Measurements from ENCODE around the gene GAREM1. TPM values are rescaled to one million over a fixed set of nuclear protein-coding genes. Genes with fewer than 3 reads are reported as not detected.

The GAREM1 gene
- total RNA-seq, 1 experiment from 2014 or later: 1.8 TPM

DNA sequence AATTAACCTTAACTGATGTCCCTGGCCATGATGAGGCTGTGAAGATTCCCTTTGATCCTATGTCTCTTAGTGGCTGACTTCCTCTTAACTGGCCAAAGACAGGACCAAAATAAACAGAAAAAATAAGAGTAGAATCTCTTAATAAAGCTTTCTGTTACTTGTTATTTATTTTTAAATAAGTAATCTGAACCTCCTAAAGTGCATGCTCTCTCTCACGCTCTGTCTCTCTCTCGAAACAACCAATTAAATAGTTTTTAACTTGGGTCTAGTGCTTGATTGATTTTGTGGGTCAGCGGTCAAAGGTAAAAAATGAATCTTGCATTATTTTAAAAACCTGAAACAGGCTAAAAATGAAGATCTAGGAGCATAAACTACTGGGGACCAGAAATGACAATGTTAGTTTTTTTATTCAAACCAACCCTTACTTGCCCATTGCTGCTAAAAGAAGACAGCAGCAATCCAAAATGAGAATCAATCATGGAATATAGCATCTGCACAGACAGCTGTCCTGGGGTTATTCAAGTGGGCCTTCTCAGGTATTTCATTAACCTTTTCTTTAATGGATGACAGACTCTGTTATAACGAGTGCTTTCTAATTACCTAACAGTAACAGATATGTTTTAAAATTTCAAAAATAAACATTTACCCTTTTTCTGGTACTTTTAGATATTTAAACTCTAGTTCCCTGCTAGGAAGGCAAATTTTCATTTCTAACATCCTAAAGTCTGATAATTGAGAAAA, 11.2 kb downstream of the GAREM1 start:
- Histone ChIP-seq H3K9ac (ENCODE audit: low read length) (no peak overlapping the region), H4K20me1 (ENCODE audit: low read length) (no peaks in the 10 kb centered on the region), H3K27me3 (ENCODE audit: low read length) (no peaks in the 10 kb centered on the region), H2AFZ (ENCODE audit: low read length) (no peak overlapping the region), H3K4me2 (ENCODE audit: low read length) (no peak overlapping the region), H3K36me3 (ENCODE audit: low read depth, low read length) (no peaks in the 10 kb centered on the region), H3K4me3 (ENCODE audit: low read length) (no peak overlapping the region), H3K79me2 (ENCODE audit: low read length) (no peaks in the 10 kb centered on the region), H3K27ac (ENCODE audit: low read length) (no peak overlapping the region), H3K4me1 (ENCODE audit: insufficient read depth, low read length) (no peaks in the 10 kb centered on the region), H3K9me2 (replicated peaks; ENCODE audit: low read length) (no peaks in the 10 kb centered on the region), H3K9me3 (ENCODE audit: low read length) (no peaks in the 10 kb centered on the region), H3F3A (ENCODE audit: low read length, unreplicated experiment) (no peaks in the 10 kb centered on the region)
- no peak for DNase-seq
- TF ChIP-seq CTCF (conservative IDR thresholded peaks at IDR 0.05; ENCODE audit: low read depth, low read length) (no peak), EZH2 (IDR thresholded peaks at IDR 0.05; ENCODE audit: low read length, unreplicated experiment) (no peak), EZH2phosphoT487 (IDR thresholded peaks at IDR 0.05; ENCODE audit: borderline replicate concordance, low read length) (no peak)
- POLR2A ChIA-PET (ENCODE audit: unreplicated experiment): no interaction called here
- no peak for ATAC-seq
- CTCF ChIA-PET: no interaction called here
- intact Hi-C loops (cut with micrococcal nuclease): no loop called here
- no TSS peak for BruUV-seq (replicated peaks)

DNA sequence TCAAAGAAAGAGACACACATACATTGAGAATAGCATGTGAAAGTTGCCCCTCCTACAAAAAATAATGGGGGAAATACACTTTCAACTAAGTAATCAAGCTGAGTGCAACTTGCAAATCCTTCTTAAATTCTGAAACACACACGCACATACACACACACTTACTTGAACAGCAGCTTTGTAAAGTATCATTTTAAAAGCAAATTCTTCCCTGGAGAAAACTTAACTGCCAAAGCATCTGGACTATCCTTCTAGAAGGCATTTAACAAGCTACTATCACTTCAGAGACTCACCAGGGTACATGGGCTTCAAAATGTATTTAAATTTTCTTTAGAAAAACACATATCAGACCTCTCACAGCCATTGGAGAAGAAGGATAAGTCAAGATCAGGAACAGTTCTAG, 15.3 kb downstream of the GAREM1 start:
- no peak for ATAC-seq
- no peaks in the 10 kb centered on the region for H3K9me2 ChIP-seq (replicated peaks; ENCODE audit: low read length)
- no peak overlapping the region for H3K4me2 ChIP-seq (ENCODE audit: low read length)
- no peaks in the 10 kb centered on the region for H4K20me1 ChIP-seq (ENCODE audit: low read length)
- TF ChIP-seq EZH2phosphoT487 (IDR thresholded peaks at IDR 0.05; ENCODE audit: borderline replicate concordance, low read length) (no peak), EZH2 (IDR thresholded peaks at IDR 0.05; ENCODE audit: low read length, unreplicated experiment) (no peak), CTCF (conservative IDR thresholded peaks at IDR 0.05; ENCODE audit: low read depth, low read length) (no peak)
- CTCF ChIA-PET: no interaction called here
- no TSS peak for BruUV-seq (replicated peaks)
- H3K27ac ChIP-seq (ENCODE audit: low read length): no peak overlapping the region
- no peak overlapping the region for H2AFZ ChIP-seq (ENCODE audit: low read length)
- H3F3A ChIP-seq (ENCODE audit: low read length, unreplicated experiment): no peaks in the 10 kb centered on the region
- H3K27me3 ChIP-seq (ENCODE audit: low read length): no peaks in the 10 kb centered on the region
- H3K36me3 ChIP-seq (ENCODE audit: low read depth, low read length): no peaks in the 10 kb centered on the region
- POLR2A ChIA-PET (ENCODE audit: unreplicated experiment): no interaction called here
- no peaks in the 10 kb centered on the region for H3K9me3 ChIP-seq (ENCODE audit: low read length)
- H3K79me2 ChIP-seq (ENCODE audit: low read length): no peaks in the 10 kb centered on the region
- no peaks in the 10 kb centered on the region for H3K4me1 ChIP-seq (ENCODE audit: insufficient read depth, low read length)
- DNase-seq: no peak
- intact Hi-C loops (cut with micrococcal nuclease): no loop called here
- H3K9ac ChIP-seq (ENCODE audit: low read length): no peak overlapping the region
- H3K4me3 ChIP-seq (ENCODE audit: low read length): no peak overlapping the region

DNA sequence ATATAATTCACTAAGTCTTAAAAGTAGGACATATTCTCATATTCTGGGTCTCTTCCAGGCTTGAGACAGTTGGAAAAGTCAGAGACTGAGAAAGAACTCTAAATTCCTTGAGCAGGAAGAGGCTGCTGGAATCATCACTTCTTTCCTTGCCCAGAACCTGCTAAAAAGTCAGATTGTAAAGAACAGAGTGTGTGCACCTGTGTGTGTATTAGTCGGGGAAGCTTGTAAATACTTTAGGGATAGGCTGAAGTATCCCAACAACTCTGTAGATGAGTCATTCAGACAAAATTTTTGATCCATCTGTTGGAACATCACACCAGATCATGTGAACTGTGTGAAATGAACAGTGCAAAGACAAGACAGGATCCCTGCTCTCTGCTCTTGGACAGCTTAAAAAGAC, 16.1 kb downstream of the GAREM1 start:
- Histone ChIP-seq H3K4me1 (ENCODE audit: insufficient read depth, low read length) (no peaks in the 10 kb centered on the region), H4K20me1 (ENCODE audit: low read length) (no peaks in the 10 kb centered on the region), H3K27ac (ENCODE audit: low read length) (no peak overlapping the region), H3K27me3 (ENCODE audit: low read length) (no peaks in the 10 kb centered on the region), H3K9me2 (replicated peaks; ENCODE audit: low read length) (no peaks in the 10 kb centered on the region), H3F3A (ENCODE audit: low read length, unreplicated experiment) (no peaks in the 10 kb centered on the region), H3K9me3 (ENCODE audit: low read length) (no peaks in the 10 kb centered on the region), H3K4me2 (ENCODE audit: low read length) (no peak overlapping the region), H3K79me2 (ENCODE audit: low read length) (no peaks in the 10 kb centered on the region), H3K9ac (ENCODE audit: low read length) (no peak overlapping the region), H3K4me3 (ENCODE audit: low read length) (no peak overlapping the region), H2AFZ (ENCODE audit: low read length) (no peak overlapping the region), H3K36me3 (ENCODE audit: low read depth, low read length) (no peaks in the 10 kb centered on the region)
- intact Hi-C loops (cut with micrococcal nuclease): no loop called here
- ATAC-seq (peak; percentile 40), DNase-seq (peak; percentile 11)
- TF ChIP-seq CTCF (conservative IDR thresholded peaks at IDR 0.05; ENCODE audit: low read depth, low read length) (no peak), EZH2 (IDR thresholded peaks at IDR 0.05; ENCODE audit: low read length, unreplicated experiment) (no peak), EZH2phosphoT487 (IDR thresholded peaks at IDR 0.05; ENCODE audit: borderline replicate concordance, low read length) (no peak)
- POLR2A ChIA-PET (ENCODE audit: unreplicated experiment): no interaction called here
- CTCF ChIA-PET: no interaction called here
- BruUV-seq (replicated peaks): no TSS peak
